WTC11 (cell line): ENCODE measurements around the gene C10orf67.

Experiments used
- CREM ChIP-seq: sonication (generic); formaldehyde crosslinking; IDR thresholded peaks from 2 replicates; pipeline ENCODE4 v1.8.1; 2022; ENCODE audit warnings: mild to moderate bottlenecking, missing genetic modification reagents, moderate library complexity
- NFE2L1 ChIP-seq: sonication (generic); formaldehyde crosslinking; IDR thresholded peaks from 2 replicates; pipeline ENCODE4 v1.8.1; 2023; ENCODE audit warnings: missing genetic modification reagents
- NFYB ChIP-seq: sonication (generic); formaldehyde crosslinking; conservative IDR thresholded peaks from 2 replicates; pipeline ENCODE4 v1.8.0; 2022; ENCODE audit warnings: low read depth, missing genetic modification reagents
- ZNF219 ChIP-seq: sonication (generic); formaldehyde crosslinking; IDR thresholded peaks from 2 replicates; pipeline ENCODE4 v1.8.0; 2023; ENCODE audit warnings: missing genetic modification reagents, mild to moderate bottlenecking, borderline replicate concordance
- TF ChIP-seq, protein P1 (sequence below): fragments of 200-600 bp; IDR thresholded peaks from 2 replicates; pipeline ENCODE4 v1.8.0; 2022; ENCODE audit warnings: antibody characterized with exemption
- TF ChIP-seq, protein P2 (sequence below): sonication (generic); formaldehyde crosslinking; conservative IDR thresholded peaks from 2 replicates; pipeline ENCODE4 v1.8.1; 2023; ENCODE audit warnings: mild to moderate bottlenecking, low read depth, missing genetic modification reagents, moderate library complexity

DNA sequence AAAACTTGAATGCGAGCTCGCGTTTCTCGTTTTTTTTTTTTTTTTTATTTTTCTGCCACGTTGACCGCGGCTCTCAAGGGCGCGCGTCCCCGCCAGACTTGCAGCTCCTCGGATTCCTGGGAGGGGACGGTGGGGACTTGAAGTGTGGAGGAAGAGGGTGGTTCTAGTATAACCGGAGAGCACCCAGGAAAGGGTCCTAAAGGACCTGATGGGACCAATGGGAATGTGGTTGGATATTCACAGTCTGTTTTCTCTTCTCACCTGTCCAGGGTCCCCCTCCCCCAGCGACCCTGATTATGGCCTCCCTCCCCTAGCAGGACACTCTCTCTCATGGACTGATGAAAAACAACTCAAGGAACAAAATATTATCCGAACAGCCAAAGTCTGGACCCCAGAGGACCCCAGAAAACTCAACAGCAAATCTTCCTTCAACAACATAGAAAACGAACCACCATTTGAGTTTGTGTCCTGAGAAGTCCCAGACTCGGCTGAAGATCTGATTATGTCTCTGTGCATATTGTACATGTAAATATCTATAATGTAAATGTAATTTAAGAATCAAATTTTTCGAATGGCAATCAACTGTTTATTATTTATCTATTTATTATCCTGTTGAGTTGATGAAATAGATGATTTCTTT, 151.0 kb downstream of the C10orf67 start:
- TF ChIP-seq NFE2L1 (CRISPR knock-in tag) (no peak), NFYB (CRISPR knock-in tag) (no peak), CREM (CRISPR knock-in tag) (no peak), ZNF219 (CRISPR knock-in tag) (no peak)
- TF ChIP-seq, protein P1, sequence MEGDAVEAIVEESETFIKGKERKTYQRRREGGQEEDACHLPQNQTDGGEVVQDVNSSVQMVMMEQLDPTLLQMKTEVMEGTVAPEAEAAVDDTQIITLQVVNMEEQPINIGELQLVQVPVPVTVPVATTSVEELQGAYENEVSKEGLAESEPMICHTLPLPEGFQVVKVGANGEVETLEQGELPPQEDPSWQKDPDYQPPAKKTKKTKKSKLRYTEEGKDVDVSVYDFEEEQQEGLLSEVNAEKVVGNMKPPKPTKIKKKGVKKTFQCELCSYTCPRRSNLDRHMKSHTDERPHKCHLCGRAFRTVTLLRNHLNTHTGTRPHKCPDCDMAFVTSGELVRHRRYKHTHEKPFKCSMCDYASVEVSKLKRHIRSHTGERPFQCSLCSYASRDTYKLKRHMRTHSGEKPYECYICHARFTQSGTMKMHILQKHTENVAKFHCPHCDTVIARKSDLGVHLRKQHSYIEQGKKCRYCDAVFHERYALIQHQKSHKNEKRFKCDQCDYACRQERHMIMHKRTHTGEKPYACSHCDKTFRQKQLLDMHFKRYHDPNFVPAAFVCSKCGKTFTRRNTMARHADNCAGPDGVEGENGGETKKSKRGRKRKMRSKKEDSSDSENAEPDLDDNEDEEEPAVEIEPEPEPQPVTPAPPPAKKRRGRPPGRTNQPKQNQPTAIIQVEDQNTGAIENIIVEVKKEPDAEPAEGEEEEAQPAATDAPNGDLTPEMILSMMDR, result no peak
- TF ChIP-seq, protein P2, sequence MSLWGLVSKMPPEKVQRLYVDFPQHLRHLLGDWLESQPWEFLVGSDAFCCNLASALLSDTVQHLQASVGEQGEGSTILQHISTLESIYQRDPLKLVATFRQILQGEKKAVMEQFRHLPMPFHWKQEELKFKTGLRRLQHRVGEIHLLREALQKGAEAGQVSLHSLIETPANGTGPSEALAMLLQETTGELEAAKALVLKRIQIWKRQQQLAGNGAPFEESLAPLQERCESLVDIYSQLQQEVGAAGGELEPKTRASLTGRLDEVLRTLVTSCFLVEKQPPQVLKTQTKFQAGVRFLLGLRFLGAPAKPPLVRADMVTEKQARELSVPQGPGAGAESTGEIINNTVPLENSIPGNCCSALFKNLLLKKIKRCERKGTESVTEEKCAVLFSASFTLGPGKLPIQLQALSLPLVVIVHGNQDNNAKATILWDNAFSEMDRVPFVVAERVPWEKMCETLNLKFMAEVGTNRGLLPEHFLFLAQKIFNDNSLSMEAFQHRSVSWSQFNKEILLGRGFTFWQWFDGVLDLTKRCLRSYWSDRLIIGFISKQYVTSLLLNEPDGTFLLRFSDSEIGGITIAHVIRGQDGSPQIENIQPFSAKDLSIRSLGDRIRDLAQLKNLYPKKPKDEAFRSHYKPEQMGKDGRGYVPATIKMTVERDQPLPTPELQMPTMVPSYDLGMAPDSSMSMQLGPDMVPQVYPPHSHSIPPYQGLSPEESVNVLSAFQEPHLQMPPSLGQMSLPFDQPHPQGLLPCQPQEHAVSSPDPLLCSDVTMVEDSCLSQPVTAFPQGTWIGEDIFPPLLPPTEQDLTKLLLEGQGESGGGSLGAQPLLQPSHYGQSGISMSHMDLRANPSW (CRISPR knock-in tag), result no peak
